PC-3 (cell line): ENCODE data around the gene EI24.

Experiments used
- EZH2 ChIP-seq: fragments of 300-600 bp; sonication (generic); IDR thresholded peaks from one replicate; pipeline ENCODE4 v1.6.1; 2017; ENCODE audit warnings: antibody characterized with exemption, mild to moderate bottlenecking, low read length; ENCODE audit not compliant: unreplicated experiment
- TF ChIP-seq, protein P1 (sequence below): fragments of 300-600 bp; sonication (generic); conservative IDR thresholded peaks from 2 replicates; pipeline ENCODE4 v1.5.1; 2017; ENCODE audit warnings: antibody characterized with exemption, low read depth, mild to moderate bottlenecking, low read length

- TF ChIP-seq, protein P1, sequence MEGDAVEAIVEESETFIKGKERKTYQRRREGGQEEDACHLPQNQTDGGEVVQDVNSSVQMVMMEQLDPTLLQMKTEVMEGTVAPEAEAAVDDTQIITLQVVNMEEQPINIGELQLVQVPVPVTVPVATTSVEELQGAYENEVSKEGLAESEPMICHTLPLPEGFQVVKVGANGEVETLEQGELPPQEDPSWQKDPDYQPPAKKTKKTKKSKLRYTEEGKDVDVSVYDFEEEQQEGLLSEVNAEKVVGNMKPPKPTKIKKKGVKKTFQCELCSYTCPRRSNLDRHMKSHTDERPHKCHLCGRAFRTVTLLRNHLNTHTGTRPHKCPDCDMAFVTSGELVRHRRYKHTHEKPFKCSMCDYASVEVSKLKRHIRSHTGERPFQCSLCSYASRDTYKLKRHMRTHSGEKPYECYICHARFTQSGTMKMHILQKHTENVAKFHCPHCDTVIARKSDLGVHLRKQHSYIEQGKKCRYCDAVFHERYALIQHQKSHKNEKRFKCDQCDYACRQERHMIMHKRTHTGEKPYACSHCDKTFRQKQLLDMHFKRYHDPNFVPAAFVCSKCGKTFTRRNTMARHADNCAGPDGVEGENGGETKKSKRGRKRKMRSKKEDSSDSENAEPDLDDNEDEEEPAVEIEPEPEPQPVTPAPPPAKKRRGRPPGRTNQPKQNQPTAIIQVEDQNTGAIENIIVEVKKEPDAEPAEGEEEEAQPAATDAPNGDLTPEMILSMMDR = no peak
- TF ChIP-seq EZH2 = no peak
These were observed 7.4 kb upstream of the EI24 start for GRCh38 chr11:125561924-125562323.
